Dermis microvascular lymphatic vessel endothelial cell (primary cell): Measurements from ENCODE around the gene PRKAR1A. TPM values are rescaled to one million over a fixed set of nuclear protein-coding genes. Genes with fewer than 3 reads are reported as not detected.
A peak's percentile ranks its signal among the peaks of the same experiment; 100 is the strongest.
"Not testable (repeated sequence)": the region's sequence is repeated elsewhere in the genome, so short reads cannot be mapped to it uniquely, and the experiment has no call there.

Experiments
- DNase-seq, 2 donors: peaks; one replicate each; pipeline versions ENCODE4 v3.0.0 to v3.0.0-alpha.2; 2010; ENCODE audit warnings: low read depth in 2 of 2
- total RNA-seq: library from RNA; depleted of rRNA; stranded (reverse); fragments of >200 nt; gene quantifications from 2 replicates; pipeline ENCODE4 v1.2.1, GENCODE V29; 2014

Gene PRKAR1A
- total RNA-seq, result 272 and 418 TPM in 2 replicates

GRCh38 chr17:68512247-68512959 lies at the start of gene PRKAR1A:
Gene PRKAR1A (plus strand): TSS chr17:68512430. CDS start chr17:68515400, 2,970 bp downstream.
- peak; percentile 91 to 95 for DNase-seq

- DNase-seq, result no peak
These were observed 48.8 kb upstream of the PRKAR1A start for GRCh38 chr17:68463211-68464019.

- no peak for DNase-seq
These were observed 43.9 kb upstream of the PRKAR1A start for GRCh38 chr17:68468334-68468733.

- no peak for DNase-seq
These were observed 43.4 kb upstream of the PRKAR1A start for GRCh38 chr17:68468788-68469187.

- no peak for DNase-seq
These were observed 41.3 kb upstream of the PRKAR1A start for GRCh38 chr17:68470961-68471360.

GRCh38 chr17:68480885-68481284 lies 31.3 kb upstream of the PRKAR1A start:
- DNase-seq, result no peak

GRCh38 chr17:68482576-68483041 lies 29.6 kb upstream of the PRKAR1A start:
- DNase-seq, result no peak

GRCh38 chr17:68484458-68484857 lies 27.8 kb upstream of the PRKAR1A start:
- no peak for DNase-seq

- DNase-seq, result no peak
These were observed 22.3 kb upstream of the PRKAR1A start for GRCh38 chr17:68489919-68490318.

GRCh38 chr17:68491381-68492231 lies 20.6 kb upstream of the PRKAR1A start:
- DNase-seq, result no peak

- DNase-seq, result not testable (repeated sequence)
These were observed 19.7 kb upstream of the PRKAR1A start for GRCh38 chr17:68492394-68493054.

- DNase-seq, result no peak
These were observed 17.1 kb upstream of the PRKAR1A start for GRCh38 chr17:68495081-68495480.

- no peak for DNase-seq
These were observed 14.3 kb upstream of the PRKAR1A start for GRCh38 chr17:68497885-68498319.

GRCh38 chr17:68498479-68499326 lies 13.5 kb upstream of the PRKAR1A start:
- DNase-seq, result peak in 1 of 2 donors; percentile 42

- DNase-seq, result no peak
These were observed 12.6 kb upstream of the PRKAR1A start for GRCh38 chr17:68499587-68499986.

- no peak for DNase-seq
These were observed 11.2 kb upstream of the PRKAR1A start for GRCh38 chr17:68501074-68501473.

- DNase-seq, result no peak
These were observed 6.3 kb upstream of the PRKAR1A start for GRCh38 chr17:68505951-68506350.

- DNase-seq, result no peak
These were observed 4.7 kb upstream of the PRKAR1A start for GRCh38 chr17:68507576-68507975.

GRCh38 chr17:68509141-68510057 lies 2.8 kb upstream of the PRKAR1A start:
- peak; percentile 89 to 92 for DNase-seq
